ENCODE measurements around the gene HSD17B1. TPM values are rescaled to one million over a fixed set of nuclear protein-coding genes. Genes with fewer than 3 reads are reported as not detected.

HSD17B1 gene
- total RNA-seq, 1 experiment from 2014 or later: 1.3 TPM

DNA sequence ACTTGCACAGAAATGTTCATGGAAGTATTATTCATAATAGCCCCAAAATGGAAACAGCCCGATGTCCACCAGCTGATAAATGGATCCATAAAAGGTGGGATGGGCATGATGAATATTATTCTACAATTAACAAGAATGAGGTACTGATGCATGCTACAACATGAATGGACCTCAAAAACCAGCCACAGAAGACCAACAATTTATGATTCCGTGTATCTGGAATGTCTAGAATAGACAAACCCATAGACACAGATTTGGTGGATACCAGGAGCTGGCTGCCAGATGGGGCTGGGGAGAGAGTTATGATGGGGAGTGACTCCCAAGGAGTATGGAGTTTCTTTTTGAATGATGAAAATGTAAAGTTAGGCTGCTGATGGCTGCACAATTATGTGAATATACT, 27.5 kb upstream of the HSD17B1 start:
- intact Hi-C loops (cut with micrococcal nuclease; ENCODE audit: unreplicated experiment): no loop called here
- H3K4me1 ChIP-seq (replicated peaks; ENCODE audit: insufficient read depth): peaks cover 18% of the 10 kb centered on the region
- TF ChIP-seq, protein P1, sequence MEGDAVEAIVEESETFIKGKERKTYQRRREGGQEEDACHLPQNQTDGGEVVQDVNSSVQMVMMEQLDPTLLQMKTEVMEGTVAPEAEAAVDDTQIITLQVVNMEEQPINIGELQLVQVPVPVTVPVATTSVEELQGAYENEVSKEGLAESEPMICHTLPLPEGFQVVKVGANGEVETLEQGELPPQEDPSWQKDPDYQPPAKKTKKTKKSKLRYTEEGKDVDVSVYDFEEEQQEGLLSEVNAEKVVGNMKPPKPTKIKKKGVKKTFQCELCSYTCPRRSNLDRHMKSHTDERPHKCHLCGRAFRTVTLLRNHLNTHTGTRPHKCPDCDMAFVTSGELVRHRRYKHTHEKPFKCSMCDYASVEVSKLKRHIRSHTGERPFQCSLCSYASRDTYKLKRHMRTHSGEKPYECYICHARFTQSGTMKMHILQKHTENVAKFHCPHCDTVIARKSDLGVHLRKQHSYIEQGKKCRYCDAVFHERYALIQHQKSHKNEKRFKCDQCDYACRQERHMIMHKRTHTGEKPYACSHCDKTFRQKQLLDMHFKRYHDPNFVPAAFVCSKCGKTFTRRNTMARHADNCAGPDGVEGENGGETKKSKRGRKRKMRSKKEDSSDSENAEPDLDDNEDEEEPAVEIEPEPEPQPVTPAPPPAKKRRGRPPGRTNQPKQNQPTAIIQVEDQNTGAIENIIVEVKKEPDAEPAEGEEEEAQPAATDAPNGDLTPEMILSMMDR (conservative IDR thresholded peaks at IDR 0.05): no peak
- no peak for TF ChIP-seq EZH2 (IDR thresholded peaks at IDR 0.05; ENCODE audit: low read depth)

DNA sequence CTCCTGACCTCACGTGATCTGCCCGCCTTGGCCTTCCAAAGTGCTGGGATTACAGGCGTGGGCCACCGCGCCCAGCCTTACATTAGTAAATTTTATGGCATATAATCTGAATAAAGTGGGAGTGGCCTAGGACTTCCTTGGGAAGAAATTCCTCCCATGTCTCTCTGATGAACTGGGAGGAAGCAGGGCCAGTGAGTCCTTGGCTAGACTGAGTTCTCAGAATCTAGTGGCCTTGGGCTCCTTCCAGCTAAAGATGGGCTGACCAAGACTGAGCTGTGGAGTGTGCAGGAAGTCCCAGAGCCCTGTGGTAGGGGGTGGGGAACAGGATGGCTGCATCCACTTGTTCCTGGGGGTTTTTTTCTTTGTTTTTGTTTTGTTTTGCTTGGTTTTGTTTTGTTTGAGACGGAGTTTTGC, 26.7 kb upstream of the HSD17B1 start:
- no TSS peak for BruUV-seq (replicated peaks)
- no peak overlapping the region for H3K4me2 ChIP-seq
- no peaks in the 10 kb centered on the region for H3K9me2 ChIP-seq (ENCODE audit: insufficient read depth)
- H3K4me3 ChIP-seq: no peak overlapping the region
- H2AFZ ChIP-seq: no peak overlapping the region
- H3K36me3 ChIP-seq (ENCODE audit: low read depth): no peaks in the 10 kb centered on the region
- H3K9me3 ChIP-seq (ENCODE audit: insufficient read depth, low read depth): no peaks in the 10 kb centered on the region
- no peak for TF ChIP-seq EZH2 (IDR thresholded peaks at IDR 0.05; ENCODE audit: low read depth)
- TF ChIP-seq, protein P1 (conservative IDR thresholded peaks at IDR 0.05): no peak
- H3K27ac ChIP-seq: no peak overlapping the region
- no peaks in the 10 kb centered on the region for H3K79me2 ChIP-seq (ENCODE audit: low read depth)
- intact Hi-C loops (cut with micrococcal nuclease; ENCODE audit: unreplicated experiment): loop anchor here (2.0 kb wide), 1 partner anchor 409 kb away; no protein-coding TSS in a partner anchor
- DNase-seq: no peak
- H3K27me3 ChIP-seq (ENCODE audit: insufficient read depth, low read depth): no peaks in the 10 kb centered on the region
- peaks cover 24% of the 10 kb centered on the region for H3F3A ChIP-seq (ENCODE audit: insufficient read depth, low read depth)
- CTCF ChIA-PET: interaction anchor here (0.5 kb wide), 1 partner anchor 119 kb away, joined by 5 read pairs; no protein-coding TSS in a partner anchor
- POLR2A ChIA-PET (ENCODE audit: unreplicated experiment): no interaction called here
- H3K4me1 ChIP-seq (replicated peaks; ENCODE audit: insufficient read depth): peaks cover 9% of the 10 kb centered on the region
- no peaks in the 10 kb centered on the region for H4K20me1 ChIP-seq (ENCODE audit: insufficient read depth)

More for the DNA sequence above, 27.5 kb upstream of the HSD17B1 start:
- no peak for DNase-seq
- Histone ChIP-seq H3K27ac (no peak overlapping the region), H3K79me2 (ENCODE audit: low read depth) (no peaks in the 10 kb centered on the region), H3F3A (ENCODE audit: insufficient read depth, low read depth) (peaks cover 24% of the 10 kb centered on the region), H3K27me3 (ENCODE audit: insufficient read depth, low read depth) (no peaks in the 10 kb centered on the region), H4K20me1 (ENCODE audit: insufficient read depth) (no peaks in the 10 kb centered on the region), H3K4me3 (no peak overlapping the region), H2AFZ (no peak overlapping the region), H3K36me3 (ENCODE audit: low read depth) (no peaks in the 10 kb centered on the region), H3K9me2 (ENCODE audit: insufficient read depth) (no peaks in the 10 kb centered on the region), H3K4me2 (no peak overlapping the region), H3K9me3 (ENCODE audit: insufficient read depth, low read depth) (no peaks in the 10 kb centered on the region)
- ChIA-PET POLR2A (ENCODE audit: unreplicated experiment) (no interaction called here), CTCF (no interaction called here)
- BruUV-seq (replicated peaks): no TSS peak

DNA sequence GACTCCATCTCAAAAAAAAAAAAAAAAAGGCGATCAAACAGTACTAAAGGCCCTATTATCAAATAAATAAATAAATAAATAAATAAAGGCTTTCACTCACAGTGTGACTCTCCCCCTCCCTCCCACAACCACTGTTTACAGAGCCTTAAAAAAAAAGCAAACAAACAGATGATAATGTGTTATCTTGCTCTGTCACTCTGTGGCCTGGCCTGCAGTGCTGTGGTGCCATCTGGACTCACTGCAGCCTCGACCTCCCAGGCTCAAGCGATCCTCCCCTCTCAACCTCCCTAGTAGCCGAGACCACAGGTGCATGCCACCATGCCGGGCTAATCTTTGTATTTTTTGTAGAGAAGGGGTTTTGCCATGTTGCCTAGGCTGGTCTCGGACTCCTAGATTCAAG, 24.8 kb upstream of the HSD17B1 start:
- no peaks in the 10 kb centered on the region for H3K27me3 ChIP-seq (ENCODE audit: insufficient read depth, low read depth)
- peaks cover 31% of the 10 kb centered on the region for H3F3A ChIP-seq (ENCODE audit: insufficient read depth, low read depth)
- no peak overlapping the region for H3K4me3 ChIP-seq
- ChIA-PET POLR2A (ENCODE audit: unreplicated experiment) (interaction anchor here (0.6 to 1.0 kb wide), 2 partner anchors 9 to 20 kb away, joined by 4 to 7 read pairs; no protein-coding TSS in a partner anchor), CTCF (interaction anchor here (0.6 to 1.1 kb wide), 9 partner anchors 10 to 410 kb away, joined by 3 to 18 read pairs (median 3); partner anchors contain the start of gene STAT3)
- BruUV-seq (replicated peaks): no TSS peak
- intact Hi-C loops (cut with micrococcal nuclease; ENCODE audit: unreplicated experiment): loop anchor here (1.0 to 2.0 kb wide), 3 partner anchors 9 to 411 kb away; no protein-coding TSS in a partner anchor
- no peak for DNase-seq
- no peaks in the 10 kb centered on the region for H3K9me3 ChIP-seq (ENCODE audit: insufficient read depth, low read depth)
- peaks cover 9% of the 10 kb centered on the region for H3K4me1 ChIP-seq (replicated peaks; ENCODE audit: insufficient read depth)
- no peaks in the 10 kb centered on the region for H4K20me1 ChIP-seq (ENCODE audit: insufficient read depth)
- H2AFZ ChIP-seq: no peak overlapping the region
- H3K27ac ChIP-seq: no peak overlapping the region
- H3K79me2 ChIP-seq (ENCODE audit: low read depth): no peaks in the 10 kb centered on the region
- H3K9me2 ChIP-seq (ENCODE audit: insufficient read depth): no peaks in the 10 kb centered on the region
- TF ChIP-seq, protein P1 (conservative IDR thresholded peaks at IDR 0.05): no peak
- TF ChIP-seq EZH2 (IDR thresholded peaks at IDR 0.05; ENCODE audit: low read depth): no peak
- no peaks in the 10 kb centered on the region for H3K36me3 ChIP-seq (ENCODE audit: low read depth)
- no peak overlapping the region for H3K4me2 ChIP-seq
